ENCODE data around the gene PSAP.
"Not testable (repeated sequence)": the region's sequence is repeated elsewhere in the genome, so short reads cannot be mapped to it uniquely, and the experiment has no call there.

Gene PSAP

DNA sequence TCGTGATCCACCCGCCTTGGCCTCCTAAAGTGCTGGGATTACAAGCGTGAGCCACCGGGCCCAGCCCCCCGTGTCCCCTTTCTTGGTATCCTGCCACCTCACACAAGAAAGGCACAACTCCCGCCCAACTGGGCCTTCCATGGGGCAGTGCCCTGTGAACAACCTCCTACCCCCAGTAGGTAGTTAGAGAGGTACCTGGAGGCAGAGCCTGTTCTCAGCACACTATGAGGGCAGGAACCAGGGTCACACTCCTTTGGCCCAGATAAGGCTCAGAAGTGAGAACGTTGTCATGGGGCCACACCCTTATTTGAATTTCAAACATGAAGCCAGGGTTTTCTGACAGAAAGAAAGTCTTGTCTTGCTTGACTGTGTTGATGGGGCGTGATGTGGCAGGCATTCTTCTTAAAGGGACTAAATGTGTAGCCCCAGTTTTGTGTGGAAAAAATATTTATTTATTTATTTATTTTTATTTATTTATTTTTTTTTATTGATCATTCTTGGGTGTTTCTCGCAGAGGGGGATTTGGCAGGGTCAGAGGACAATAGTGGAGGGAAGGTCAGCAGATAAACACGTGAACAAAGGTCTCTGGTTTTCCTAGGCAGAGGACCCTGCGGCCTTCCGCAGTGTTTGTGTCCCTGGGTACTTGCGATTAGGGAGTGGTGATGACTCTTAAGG, 23.8 kb upstream of the PSAP start:
- DNase-seq (ENCODE audit: low read depth in 4 of 4, low spot score in 1 of 4) = not testable (repeated sequence)

DNA sequence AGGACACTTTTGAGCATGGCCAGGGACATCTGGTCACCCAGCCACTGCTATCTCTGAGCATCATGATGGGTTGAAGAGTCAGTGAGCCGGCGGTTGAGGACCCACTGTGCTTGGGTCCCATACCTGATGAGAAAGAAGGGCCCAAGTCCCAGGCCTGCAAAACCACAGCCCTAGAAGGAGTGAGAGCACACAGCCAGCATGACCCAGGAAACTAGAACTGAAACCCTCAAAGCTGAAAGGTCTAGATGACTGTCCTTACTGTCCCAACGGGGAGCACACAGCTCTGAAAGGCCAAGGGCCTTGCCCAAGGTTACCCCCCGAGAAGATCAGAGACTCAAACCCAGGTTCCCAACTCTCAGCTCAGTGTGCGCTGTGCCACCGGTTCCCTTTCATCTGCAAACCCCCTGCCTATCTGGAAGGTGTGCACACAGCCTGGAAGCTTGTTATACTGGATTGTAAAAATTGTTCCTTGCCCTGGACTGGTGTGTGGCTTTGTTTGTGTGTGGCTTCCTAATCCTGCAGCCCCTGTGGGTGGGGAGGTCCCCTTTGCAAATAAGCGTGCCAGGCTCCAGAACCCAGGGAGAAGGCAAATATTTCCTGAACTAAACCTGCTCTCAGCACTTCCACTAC, 22.6 kb upstream of the PSAP start:
- no peak for DNase-seq (ENCODE audit: low read depth in 4 of 4, low spot score in 1 of 4)

DNA sequence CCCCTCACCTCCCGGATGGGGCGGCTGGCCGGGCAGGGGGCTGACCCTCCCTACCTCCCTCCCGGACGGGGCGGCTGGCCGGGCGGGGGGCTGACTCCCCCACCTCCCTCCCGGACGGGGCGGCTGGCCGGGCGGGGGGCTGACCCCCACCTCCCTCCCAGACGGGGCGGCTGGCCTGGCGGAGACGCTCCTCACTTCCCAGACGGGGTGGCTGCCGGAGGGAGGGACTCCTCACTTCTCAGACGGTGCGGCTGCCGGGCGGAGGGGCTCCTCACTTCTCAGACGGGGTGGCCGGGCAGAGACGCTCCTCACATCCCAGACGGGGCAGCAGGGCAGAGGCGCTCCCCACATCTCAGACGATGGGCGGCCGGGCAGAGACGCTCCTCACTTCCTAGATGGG, 18.6 kb upstream of the PSAP start:
- not testable (repeated sequence) for DNase-seq (ENCODE audit: low read depth in 4 of 4, low spot score in 1 of 4)

DNA sequence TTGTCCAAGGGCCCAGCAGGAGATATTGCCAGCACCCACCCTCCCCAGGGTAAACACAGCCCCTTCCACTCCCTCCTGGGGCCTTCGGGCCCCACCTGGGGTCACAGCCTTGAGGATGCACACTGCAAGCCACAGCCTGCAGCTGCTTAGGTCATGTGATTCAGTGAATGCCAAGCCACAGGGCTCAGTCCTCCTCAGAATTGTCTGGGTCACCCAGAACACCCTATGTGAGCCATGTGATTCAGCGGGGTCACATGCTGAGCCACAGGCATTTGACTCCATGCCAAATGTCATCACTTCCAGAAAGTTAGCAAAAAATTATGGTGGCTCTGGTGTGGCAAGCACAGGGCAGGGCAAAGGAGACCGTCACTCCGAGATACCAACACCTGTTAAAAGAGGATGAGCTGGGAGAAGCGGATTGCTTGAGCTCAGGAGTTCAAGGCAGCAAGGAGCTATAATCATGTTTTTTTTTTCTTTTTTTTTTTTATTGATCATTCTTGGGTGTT, 17.2 kb upstream of the PSAP start:
- DNase-seq (ENCODE audit: low read depth in 4 of 4, low spot score in 1 of 4) = no peak

DNA sequence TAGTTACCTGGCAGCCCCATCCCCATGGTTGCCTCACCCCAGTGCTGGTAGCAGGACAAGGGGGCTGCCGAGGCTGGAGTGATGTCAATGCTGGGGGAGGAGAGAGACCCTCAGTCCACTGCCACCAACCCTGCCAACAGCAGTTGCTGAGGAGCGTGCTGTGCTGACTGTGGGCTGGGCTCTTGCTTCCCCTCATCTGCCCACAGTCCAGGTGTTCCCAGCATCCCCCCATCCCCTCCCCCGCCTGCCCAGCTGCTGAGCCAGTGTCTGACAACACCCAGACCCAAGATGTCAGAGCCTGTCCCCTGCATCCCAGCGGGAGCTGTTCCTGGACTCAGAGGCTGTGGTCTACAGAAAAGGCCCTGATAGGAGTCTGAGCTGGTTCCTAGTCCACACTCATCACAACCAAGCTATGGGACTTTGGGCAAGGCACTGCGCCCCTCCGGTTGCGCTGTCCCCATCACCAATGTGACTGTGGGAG, 14.6 kb upstream of the PSAP start:
- DNase-seq (ENCODE audit: low read depth in 4 of 4, low spot score in 1 of 4) = no peak

DNA sequence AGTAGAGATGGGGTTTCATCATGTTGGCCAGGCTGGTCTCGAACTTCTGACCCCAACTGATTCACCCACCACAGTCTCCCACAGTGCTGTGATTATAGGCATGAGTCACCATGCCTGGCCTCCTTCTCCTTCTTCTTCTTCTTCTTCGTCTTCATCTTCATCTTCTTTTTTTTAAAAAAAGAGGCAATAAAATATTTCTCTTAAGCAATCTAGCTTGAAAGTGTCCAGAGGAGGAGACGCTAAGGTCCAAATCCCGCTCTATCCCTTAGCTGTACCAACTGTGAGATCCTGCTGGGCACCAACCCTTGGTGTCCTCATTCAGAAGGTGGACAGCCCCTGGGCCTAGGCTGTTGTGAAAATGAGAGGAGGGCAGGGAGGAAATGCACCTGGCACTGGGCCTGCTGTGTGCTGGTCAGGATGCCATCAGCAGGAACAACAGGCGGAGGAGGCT, 13.9 kb upstream of the PSAP start:
- DNase-seq (ENCODE audit: low read depth in 4 of 4, low spot score in 1 of 4) = no peak

DNA sequence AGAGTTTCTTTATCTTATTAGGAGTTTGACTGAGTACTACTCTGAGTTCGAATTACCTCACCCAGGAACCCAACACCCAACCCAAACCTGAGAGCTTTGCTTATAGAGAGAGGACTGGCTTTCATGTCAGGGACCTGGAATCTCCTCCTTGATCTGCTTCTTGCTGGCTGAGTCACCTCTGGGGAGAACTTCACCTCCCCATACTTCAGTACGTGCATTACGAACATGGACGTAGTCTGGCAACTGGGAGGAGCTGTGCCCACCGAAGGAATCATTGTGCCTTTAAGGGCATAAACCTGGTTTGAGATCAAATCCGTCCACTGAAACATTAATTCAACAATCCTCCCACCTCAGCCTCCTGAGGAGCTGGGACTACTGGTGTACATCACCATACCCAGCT, 12.2 kb upstream of the PSAP start:
- DNase-seq (ENCODE audit: low read depth in 4 of 4, low spot score in 1 of 4) = no peak

DNA sequence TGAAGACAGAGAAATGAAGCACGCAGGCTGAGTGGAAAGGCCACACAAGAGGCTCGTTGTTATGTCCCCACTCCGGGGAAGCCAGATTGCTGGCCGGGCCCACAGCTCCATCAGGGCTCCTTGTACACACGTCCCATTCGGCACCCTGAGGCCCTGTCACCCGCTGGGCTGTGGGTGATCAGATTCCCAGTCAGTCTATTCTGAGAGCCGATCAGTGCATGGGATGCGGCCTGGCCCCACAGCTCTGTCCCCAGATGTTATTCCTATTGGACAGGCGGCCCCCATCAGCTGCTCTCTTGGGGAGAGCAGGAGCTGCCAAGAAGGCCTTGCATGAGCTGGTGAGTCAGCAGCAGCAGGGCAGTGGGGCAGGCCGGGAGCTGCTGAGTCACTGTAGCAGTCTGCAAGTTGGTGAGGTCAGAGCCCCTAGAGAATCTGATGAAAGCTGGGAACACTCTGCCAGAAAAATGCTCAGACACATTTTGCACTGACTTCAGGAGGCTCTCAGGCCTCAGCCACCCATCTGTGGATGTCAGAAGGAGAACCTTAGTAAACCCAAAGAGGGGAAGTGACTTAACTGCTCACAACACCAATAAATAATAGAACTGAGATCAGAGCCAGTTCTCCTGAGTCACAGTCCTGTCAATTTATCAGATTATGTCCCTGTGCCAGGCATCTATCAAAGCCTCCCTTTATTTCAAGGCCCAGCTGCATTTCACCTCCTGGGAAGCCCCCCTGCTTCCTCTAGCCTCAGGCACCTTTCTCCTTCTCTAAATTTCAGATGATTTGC, 9.4 kb upstream of the PSAP start:
- DNase-seq (ENCODE audit: low read depth in 4 of 4, low spot score in 1 of 4) = peak in 1 of 4 experiments; percentile 18

DNA sequence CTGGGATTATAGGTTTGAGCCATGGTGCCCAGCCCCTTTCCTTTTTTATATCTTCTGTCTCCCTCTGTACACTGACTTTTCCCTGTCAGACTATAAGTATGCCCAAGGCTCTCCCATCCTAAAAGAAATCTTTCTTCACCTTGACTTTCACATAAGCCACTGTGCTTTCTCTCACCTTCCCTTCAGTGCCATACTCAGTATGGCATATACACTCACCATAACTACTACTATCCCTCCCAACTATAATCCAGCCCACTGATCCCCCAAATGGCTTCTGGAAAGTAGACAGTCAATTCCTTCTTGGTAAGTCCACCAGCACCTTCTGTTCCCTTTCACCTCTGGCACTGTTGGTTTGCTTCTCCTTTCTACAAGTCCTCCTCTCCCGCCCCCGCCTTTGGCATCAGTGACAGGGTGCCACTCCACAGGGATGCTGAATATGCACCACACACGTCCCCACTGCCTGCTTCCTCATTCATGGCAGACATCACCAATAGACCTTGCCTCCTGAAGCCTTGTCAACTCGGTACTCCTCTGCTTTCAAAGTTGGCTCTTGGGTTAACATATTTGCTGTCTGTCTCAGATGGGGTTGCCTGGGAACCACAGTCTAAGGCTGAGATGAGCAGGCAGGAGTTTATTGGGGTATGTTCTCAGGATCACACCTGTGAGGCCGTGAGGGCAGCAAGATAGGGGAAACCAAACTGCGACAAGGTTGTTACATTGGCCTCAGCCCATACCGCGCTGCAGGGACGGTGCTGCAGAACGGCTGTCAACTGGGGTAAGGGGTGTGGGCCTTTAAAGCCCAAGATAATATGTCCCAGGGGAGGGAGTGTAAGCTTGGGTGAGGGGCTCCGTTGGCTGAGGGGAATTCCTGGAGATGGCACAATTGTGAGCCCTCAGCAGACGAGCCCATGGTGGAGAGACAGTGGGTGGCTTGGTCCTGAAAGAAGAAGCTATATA, 7.2 kb upstream of the PSAP start:
- no peak for DNase-seq (ENCODE audit: low read depth in 4 of 4, low spot score in 1 of 4)

DNA sequence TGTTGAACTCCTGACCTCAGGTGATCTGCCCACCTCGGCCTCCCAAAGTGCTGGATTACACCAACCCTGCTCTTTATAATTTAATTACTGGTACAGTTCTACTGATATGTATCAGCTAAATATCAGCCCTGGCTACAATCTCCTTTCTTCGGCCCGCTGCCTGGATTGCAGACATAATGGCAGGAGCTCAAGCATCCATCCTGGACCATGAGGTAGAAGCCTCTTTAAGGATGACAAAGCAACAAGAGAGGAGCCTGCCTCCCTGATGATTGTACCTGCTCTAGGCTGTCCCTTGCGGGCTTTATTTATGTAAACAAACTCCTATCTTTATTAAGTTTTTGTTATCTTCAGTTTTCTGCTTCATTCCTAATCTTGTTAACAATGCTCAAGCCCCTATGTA, 5.6 kb upstream of the PSAP start:
- DNase-seq (ENCODE audit: low read depth in 4 of 4, low spot score in 1 of 4) = no peak

DNA sequence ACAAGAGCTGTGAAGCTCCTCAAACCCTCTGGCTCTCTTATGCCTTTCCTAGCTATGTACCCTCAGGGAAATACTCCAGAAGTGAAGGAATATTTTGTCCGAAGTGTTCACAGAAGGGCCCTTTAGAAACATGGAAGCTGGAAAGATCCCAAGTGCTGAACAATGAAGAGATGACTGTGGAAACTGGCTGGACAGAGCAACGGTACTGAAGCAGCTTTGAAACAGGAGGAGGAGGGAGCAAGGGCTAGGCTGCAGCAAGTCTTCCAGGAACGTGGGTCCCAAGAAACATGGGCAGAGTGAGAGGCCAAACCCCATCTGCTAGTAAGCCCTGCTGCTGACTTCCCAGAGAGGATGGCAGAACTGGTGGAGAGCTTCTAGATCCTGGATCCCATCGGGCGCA, 3.0 kb upstream of the PSAP start:
- DNase-seq (ENCODE audit: low read depth in 4 of 4, low spot score in 1 of 4) = no peak

DNA sequence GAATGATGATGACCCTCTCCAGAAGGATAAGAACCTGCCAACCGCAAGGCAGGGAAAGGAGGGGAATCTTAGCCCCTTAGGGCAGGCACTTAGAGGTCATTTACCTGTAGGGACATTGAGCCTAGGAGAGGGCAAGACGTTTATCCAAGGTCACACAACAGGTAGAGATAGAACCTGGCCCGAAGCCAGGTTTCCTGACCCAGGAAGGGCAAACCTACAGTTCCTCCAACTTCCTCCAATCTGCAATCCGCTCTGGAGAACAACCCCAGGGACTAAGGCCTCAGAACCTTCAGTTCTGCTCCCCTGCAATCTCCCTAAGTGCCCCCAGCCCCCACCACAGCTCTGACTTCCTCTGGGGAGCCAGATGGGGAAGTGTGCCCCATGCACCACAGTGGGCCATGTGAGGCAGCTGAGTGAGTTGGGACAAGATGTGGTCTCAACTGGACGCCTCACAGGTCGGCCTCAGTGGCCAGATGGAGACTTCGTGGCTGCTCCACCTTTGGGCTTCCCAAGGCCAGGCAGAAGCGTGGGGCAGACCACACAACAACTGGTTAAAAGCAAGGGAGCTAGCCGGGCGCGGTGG, 1.4 kb upstream of the PSAP start:
- DNase-seq (ENCODE audit: low read depth in 4 of 4, low spot score in 1 of 4) = no peak

DNA sequence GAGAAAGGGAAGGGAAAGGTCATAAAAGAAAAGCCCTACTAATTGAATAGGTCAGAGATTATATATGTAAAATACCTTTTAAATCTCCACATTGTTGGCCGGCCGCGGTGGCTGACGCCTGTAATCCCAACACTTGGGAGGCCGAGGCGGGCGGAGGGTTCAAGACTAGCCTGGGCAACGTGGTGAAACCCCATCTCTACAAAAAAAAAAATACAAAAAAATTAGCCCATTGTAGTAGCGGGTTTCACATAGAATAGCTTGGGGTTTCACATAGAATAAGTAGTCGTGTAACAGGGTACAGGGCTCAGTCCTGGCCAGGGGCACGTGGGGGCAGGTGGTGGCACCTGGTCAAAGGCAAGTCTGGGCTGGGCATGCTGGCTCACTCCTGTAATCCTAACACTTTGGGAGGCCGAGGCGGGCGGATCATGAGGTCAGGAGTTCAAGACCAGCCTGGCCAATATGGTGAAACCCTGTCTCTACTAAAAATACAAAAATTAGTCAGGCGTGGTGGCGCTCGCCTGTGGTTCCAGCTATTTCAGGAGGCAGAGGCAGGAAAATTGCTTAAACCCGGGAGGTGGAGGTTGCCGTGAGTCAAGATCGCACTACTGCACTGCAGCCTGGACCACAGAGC, 529 bp upstream of the PSAP start:
- not testable (repeated sequence) for DNase-seq (ENCODE audit: low read depth in 4 of 4, low spot score in 1 of 4)

DNA sequence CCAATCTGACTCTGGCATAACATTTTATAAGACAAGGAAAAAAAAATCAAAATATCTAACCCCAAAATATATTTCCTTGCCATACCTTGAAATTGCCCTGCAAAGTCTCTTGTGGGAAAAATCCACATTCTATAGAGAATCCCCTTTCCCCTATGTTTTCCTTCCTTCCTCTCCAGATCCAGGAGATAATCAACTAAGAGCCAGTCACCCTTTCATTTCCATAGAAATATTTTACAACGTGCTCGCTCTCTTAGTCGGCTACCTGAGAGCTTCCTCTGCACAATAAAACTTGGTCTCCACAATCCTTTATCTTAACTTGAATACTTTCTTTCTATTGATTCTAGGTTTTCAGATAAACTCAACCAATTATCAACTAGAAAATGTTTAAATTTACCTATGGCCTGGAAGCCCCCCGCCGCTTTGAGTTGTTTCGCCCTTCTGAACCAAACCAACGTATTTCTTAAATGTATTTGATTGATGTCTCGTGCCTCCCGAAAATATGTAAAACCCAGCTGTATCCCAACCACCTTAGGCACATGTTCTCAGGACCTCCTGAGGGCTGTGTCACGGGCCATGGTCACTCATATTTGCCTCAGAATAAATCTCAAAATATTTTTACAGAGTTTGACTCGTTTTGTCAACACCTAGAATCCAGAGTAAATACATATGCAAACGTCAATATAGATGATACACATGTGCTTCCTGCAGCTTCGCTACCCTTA, 869 bp downstream of the PSAP start:
- DNase-seq (ENCODE audit: low read depth in 4 of 4, low spot score in 1 of 4) = no peak

DNA sequence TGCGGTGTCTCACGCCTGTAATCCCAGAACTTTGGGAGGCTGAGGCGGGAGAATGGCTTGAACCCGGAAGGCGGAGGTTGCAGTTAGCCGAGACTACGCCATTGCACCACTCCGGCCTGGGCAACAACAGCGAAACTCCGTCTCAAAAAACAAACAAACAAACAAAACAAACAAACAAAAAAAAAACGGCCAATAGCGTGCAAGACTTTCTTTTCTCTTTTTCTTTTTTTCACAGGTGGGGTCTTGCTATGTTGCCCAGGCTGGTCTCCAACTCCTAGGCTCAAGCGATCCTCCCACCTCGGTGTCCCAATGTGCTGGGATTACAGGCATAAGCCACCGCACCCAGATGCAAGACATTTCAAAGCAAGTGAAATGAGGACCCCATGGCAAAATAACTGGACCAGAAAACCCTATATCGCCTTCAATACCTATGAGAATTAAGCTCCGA, 1.6 kb downstream of the PSAP start:
- DNase-seq (ENCODE audit: low read depth in 4 of 4, low spot score in 1 of 4) = no peak

DNA sequence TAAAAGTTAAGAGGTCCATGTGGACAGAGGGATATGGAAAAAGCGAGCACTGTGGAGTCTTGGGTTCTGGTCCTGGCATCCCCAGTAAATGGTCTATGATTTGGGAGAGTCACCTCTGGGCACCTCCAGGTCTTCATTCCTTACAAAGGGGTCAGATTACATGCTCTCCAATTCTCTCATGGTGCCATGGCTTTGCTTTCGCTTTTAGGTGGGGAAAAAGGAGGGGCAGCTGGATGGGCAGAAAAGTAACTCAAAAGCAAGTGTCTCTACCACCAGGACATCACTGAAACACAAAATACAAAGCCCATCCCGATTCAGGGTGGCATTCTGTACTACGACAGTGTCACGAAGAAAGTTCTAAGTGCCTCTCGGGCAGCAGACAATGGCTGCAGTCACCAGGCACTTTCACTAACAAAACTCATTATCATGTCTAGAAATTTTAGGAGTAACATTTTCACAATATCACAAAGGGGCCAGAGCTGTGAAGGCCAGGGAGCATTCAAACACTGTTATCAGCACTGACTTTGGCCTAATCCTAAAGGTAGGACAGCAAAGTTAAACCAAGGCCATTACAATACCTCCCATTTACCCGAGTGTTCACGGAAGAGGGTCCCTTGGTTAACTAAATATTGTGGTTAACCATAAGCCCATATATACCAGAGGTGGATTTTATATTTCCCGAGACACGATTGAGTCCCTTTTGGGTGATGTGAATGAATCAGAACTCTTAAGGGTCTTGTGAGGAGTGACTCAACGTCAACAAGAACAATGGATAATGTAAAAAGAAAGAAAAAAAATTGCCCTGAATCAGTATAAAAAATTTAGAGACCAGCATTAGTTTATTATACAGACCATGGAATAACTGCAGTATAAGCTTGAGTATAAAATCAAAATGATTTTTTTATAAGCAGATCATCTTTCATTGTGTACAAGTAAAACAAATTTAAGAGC, 2.5 kb downstream of the PSAP start:
- DNase-seq (ENCODE audit: low read depth in 4 of 4, low spot score in 1 of 4) = no peak

DNA sequence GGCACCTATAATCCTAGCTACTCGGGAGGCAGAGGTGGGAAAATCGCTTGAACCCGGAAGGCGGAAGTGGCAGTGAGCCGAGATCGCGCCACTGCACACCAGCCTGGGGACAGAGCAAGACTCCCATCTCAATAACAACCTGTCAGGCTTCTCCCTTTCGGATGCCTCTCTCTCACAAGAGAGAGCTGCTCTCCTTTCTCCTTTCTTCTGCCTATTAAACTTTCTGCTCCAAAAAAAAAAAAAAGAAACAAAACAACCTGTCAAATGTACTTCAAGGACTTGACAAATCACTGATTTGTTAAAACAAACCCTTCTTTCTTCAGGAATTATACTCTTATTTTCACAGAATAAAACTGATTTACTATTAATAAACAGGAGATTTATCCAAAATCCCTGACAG, 3.6 kb downstream of the PSAP start:
- DNase-seq (ENCODE audit: low read depth in 4 of 4, low spot score in 1 of 4) = no peak

DNA sequence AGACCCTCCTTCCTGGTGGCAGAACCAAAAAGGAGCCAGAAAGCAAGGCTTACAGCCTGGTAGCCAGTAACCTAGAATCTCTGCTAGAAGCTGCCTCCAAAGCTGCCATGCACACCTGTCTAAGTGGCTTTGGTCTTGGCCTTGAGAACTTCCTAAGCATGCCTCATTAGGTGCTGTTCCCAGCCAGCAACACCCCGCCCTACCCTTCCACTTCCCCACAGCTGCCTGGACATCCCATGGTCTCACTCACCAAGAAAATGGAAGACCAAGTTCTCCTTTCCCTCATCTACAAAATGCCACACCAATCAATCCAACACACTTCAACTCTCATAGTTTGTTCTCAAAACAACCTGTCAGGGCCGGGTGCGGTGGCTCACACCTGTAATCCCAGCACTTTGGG, 4.2 kb downstream of the PSAP start:
- DNase-seq (ENCODE audit: low read depth in 4 of 4, low spot score in 1 of 4) = no peak

Data from stimulated activated CD4-positive, alpha-beta T cell treated with anti-CD3 and anti-CD28 coated beads, Interleukin-1b, Interleukin-23, amount 100 ng/mL, for 24 hours (primary cell).